ENCODE results near the gene CCNK. TPM values are rescaled to one million over a fixed set of nuclear protein-coding genes. Genes with fewer than 3 reads are reported as not detected.

CCNK gene
- total and polyA plus RNA-seq, 5 donors from 2014 or later = 8.8 to 139 (median 22.3) TPM

GRCh38 chr14:99441157-99441870 is 39.9 kb upstream of the CCNK start:
- Histone ChIP-seq H3K4me3 (ENCODE audit: low read depth, low read length) (no peak overlapping the region), H3K4me1 (ENCODE audit: control insufficient read depth, insufficient read depth, low read length, poor library complexity, severe bottlenecking) (peaks cover 13% of the 10 kb centered on the region), H3K9me3 (ENCODE audit: control insufficient read depth in 2 of 2, low read length in 2 of 2) (no peaks in the 10 kb centered on the region), H3K27me3 (ENCODE audit: control insufficient read depth, insufficient read depth, low read length) (no peaks in the 10 kb centered on the region), H3K36me3 (ENCODE audit: control insufficient read depth, insufficient read depth, low read length) (peaks cover 25% of the 10 kb centered on the region), H3K27ac (ENCODE audit: insufficient read depth, low read length, poor library complexity, severe bottlenecking) (no peak overlapping the region)
- peaks cover 52% of the 10 kb centered on the region for H3K36me3 Mint-ChIP-seq
- H3K27me3 Mint-ChIP-seq = no peaks in the 10 kb centered on the region
- H3K4me1 Mint-ChIP-seq = peaks cover 17 to 39% (median 34%) of the 10 kb centered on the region in 4 donors
- no peak for ATAC-seq (ENCODE audit: low read depth in 2 of 2)
- no peak for DNase-seq
- peak overlapping the region in 2 of 3 donors; percentile 2 to 50 for H3K27ac Mint-ChIP-seq
- no peaks in the 10 kb centered on the region for H3K9me3 Mint-ChIP-seq
- H3K4me3 Mint-ChIP-seq = no peak overlapping the region

DNA sequence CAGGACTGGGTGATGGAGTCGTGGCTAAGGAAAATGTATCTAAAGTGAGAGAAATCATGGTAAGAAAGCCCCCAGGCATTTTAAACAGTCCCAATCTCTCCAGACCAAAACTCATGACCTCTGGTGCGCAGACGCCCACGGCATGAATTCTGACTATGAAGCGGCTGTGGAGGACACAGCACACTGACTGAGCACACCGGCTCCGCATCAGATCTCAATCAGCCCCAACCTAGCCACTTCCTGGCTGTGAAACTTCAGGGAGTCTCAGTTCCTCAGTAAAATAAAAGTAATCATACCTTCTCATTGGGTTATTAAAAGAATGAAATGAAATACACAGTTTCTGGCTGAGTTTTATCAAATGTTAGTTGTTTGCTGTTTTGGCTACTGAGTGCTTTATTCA is 39.3 kb upstream of the CCNK start:
- Histone ChIP-seq H3K36me3 (ENCODE audit: control insufficient read depth, insufficient read depth, low read length) (peaks cover 31% of the 10 kb centered on the region), H3K4me3 (ENCODE audit: low read depth, low read length) (no peak overlapping the region), H3K27ac (ENCODE audit: insufficient read depth, low read length, poor library complexity, severe bottlenecking) (no peak overlapping the region), H3K4me1 (ENCODE audit: control insufficient read depth, insufficient read depth, low read length, poor library complexity, severe bottlenecking) (peaks cover 7% of the 10 kb centered on the region), H3K9me3 (ENCODE audit: control insufficient read depth in 2 of 2, low read length in 2 of 2) (no peaks in the 10 kb centered on the region), H3K27me3 (ENCODE audit: control insufficient read depth, insufficient read depth, low read length) (no peaks in the 10 kb centered on the region)
- Mint-ChIP-seq H3K36me3 (peaks cover 55% of the 10 kb centered on the region), H3K4me3 (no peak overlapping the region), H3K9me3 (no peaks in the 10 kb centered on the region), H3K4me1 (peaks cover 11 to 34% (median 29%) of the 10 kb centered on the region in 4 donors), H3K27ac (peak overlapping the region; percentile 2 to 50 (median 34)), H3K27me3 (no peaks in the 10 kb centered on the region)
- ATAC-seq (ENCODE audit: low read depth in 2 of 2) (peak in 1 of 2 donors; percentile 39), DNase-seq (no peak)

- ATAC-seq (ENCODE audit: low read depth in 2 of 2) (no peak), DNase-seq (no peak)
- Histone ChIP-seq H3K27me3 (ENCODE audit: control insufficient read depth, insufficient read depth, low read length) (no peaks in the 10 kb centered on the region), H3K9me3 (ENCODE audit: control insufficient read depth in 2 of 2, low read length in 2 of 2) (no peaks in the 10 kb centered on the region), H3K4me3 (ENCODE audit: low read depth, low read length) (no peak overlapping the region), H3K27ac (ENCODE audit: insufficient read depth, low read length, poor library complexity, severe bottlenecking) (no peak overlapping the region), H3K4me1 (ENCODE audit: control insufficient read depth, insufficient read depth, low read length, poor library complexity, severe bottlenecking) (no peaks in the 10 kb centered on the region), H3K36me3 (ENCODE audit: control insufficient read depth, insufficient read depth, low read length) (peaks cover 60% of the 10 kb centered on the region)
- H3K27me3 Mint-ChIP-seq = no peaks in the 10 kb centered on the region
- H3K4me1 Mint-ChIP-seq = peaks cover 7 to 18% (median 14%) of the 10 kb centered on the region in 4 donors
- peaks cover 54% of the 10 kb centered on the region for H3K36me3 Mint-ChIP-seq
- H3K4me3 Mint-ChIP-seq = no peak overlapping the region
- H3K27ac Mint-ChIP-seq = no peak overlapping the region
- H3K9me3 Mint-ChIP-seq = no peaks in the 10 kb centered on the region
Observed at GRCh38 chr14:99445931-99446330, 35.3 kb upstream of the CCNK start.

GRCh38 chr14:99447739-99448138 is 33.5 kb upstream of the CCNK start:
- no peak overlapping the region for H3K27ac ChIP-seq (ENCODE audit: insufficient read depth, low read length, poor library complexity, severe bottlenecking)
- peaks cover 46% of the 10 kb centered on the region for H3K36me3 Mint-ChIP-seq

GRCh38 chr14:99450266-99450665 is 30.9 kb upstream of the CCNK start:
- Mint-ChIP-seq H3K27me3 (no peaks in the 10 kb centered on the region), H3K36me3 (peaks cover 43% of the 10 kb centered on the region), H3K4me1 (peaks cover 0 to 10% (median 0%) of the 10 kb centered on the region in 4 donors), H3K9me3 (no peaks in the 10 kb centered on the region), H3K4me3 (no peak overlapping the region), H3K27ac (no peak overlapping the region)
- ATAC-seq (ENCODE audit: low read depth in 2 of 2) (no peak), DNase-seq (no peak)
- H3K36me3 ChIP-seq (ENCODE audit: control insufficient read depth, insufficient read depth, low read length) = peaks cover 74% of the 10 kb centered on the region
- H3K27ac ChIP-seq (ENCODE audit: insufficient read depth, low read length, poor library complexity, severe bottlenecking) = no peak overlapping the region
- no peaks in the 10 kb centered on the region for H3K27me3 ChIP-seq (ENCODE audit: control insufficient read depth, insufficient read depth, low read length)
- H3K9me3 ChIP-seq (ENCODE audit: control insufficient read depth in 2 of 2, low read length in 2 of 2) = no peaks in the 10 kb centered on the region
- no peak overlapping the region for H3K4me3 ChIP-seq (ENCODE audit: low read depth, low read length)
- H3K4me1 ChIP-seq (ENCODE audit: control insufficient read depth, insufficient read depth, low read length, poor library complexity, severe bottlenecking) = no peaks in the 10 kb centered on the region

More at GRCh38 chr14:99447739-99448138, 33.5 kb upstream of the CCNK start:
- DNase-seq (no peak), ATAC-seq (ENCODE audit: low read depth in 2 of 2) (no peak)
- Histone ChIP-seq H3K36me3 (ENCODE audit: control insufficient read depth, insufficient read depth, low read length) (peaks cover 68% of the 10 kb centered on the region), H3K4me3 (ENCODE audit: low read depth, low read length) (no peak overlapping the region), H3K9me3 (ENCODE audit: control insufficient read depth in 2 of 2, low read length in 2 of 2) (no peaks in the 10 kb centered on the region), H3K27me3 (ENCODE audit: control insufficient read depth, insufficient read depth, low read length) (no peaks in the 10 kb centered on the region), H3K4me1 (ENCODE audit: control insufficient read depth, insufficient read depth, low read length, poor library complexity, severe bottlenecking) (no peaks in the 10 kb centered on the region)
- Mint-ChIP-seq H3K4me3 (no peak overlapping the region), H3K4me1 (peaks cover 0 to 14% (median under 1%) of the 10 kb centered on the region in 4 donors), H3K27me3 (no peaks in the 10 kb centered on the region), H3K9me3 (no peaks in the 10 kb centered on the region), H3K27ac (peak overlapping the region in 1 of 3 donors; percentile 27)

DNA sequence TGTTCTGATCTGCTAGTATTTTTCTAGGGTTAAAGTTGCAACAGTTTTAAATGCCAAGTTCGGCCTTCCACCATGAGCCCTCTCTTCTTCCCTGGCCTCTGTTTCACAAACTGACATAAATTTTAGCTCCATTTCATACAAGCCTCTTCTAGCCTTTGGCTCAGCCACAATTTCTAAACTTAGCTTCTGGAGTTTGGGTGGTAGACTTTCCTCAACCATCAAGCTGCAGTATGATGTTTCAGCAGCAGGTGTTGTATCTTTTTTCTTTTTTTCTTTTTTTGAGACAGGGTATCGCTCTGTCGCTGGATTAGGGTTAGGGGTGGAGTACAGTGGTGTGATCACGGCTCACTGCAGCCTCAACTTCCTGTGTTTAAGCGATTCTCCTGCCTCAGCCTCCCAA is 30.0 kb upstream of the CCNK start:
- DNase-seq (no peak), ATAC-seq (ENCODE audit: low read depth in 2 of 2) (no peak)
- Mint-ChIP-seq H3K9me3 (no peaks in the 10 kb centered on the region), H3K27ac (no peak overlapping the region), H3K4me1 (peaks cover 0 to 10% (median 0%) of the 10 kb centered on the region in 4 donors), H3K4me3 (no peak overlapping the region), H3K27me3 (no peaks in the 10 kb centered on the region), H3K36me3 (peaks cover 38% of the 10 kb centered on the region)
- H3K36me3 ChIP-seq (ENCODE audit: control insufficient read depth, insufficient read depth, low read length) = peaks cover 72% of the 10 kb centered on the region
- H3K9me3 ChIP-seq (ENCODE audit: control insufficient read depth in 2 of 2, low read length in 2 of 2) = no peaks in the 10 kb centered on the region
- no peak overlapping the region for H3K4me3 ChIP-seq (ENCODE audit: low read depth, low read length)
- H3K27ac ChIP-seq (ENCODE audit: insufficient read depth, low read length, poor library complexity, severe bottlenecking) = no peak overlapping the region
- H3K4me1 ChIP-seq (ENCODE audit: control insufficient read depth, insufficient read depth, low read length, poor library complexity, severe bottlenecking) = no peaks in the 10 kb centered on the region
- H3K27me3 ChIP-seq (ENCODE audit: control insufficient read depth, insufficient read depth, low read length) = no peaks in the 10 kb centered on the region

DNA sequence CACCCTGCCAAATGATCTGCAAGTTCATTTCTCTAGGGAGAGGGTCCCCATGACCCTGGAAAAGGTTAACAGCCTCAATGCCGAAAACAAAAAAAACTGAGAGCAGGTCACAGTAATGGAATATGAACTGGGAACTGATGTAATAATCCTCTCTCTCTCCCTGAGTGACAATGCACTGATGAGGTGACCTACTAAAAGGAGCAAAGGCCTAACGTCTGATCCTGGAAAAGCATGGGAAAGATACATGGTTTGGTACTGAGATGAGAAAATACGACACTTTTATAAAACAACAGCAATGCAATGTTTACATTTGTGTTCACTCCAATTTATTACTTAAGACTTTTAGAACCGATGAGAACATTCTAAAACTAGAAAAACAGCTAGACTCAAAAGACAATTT is 28.2 kb upstream of the CCNK start:
- Mint-ChIP-seq H3K4me3 (no peak overlapping the region), H3K27ac (no peak overlapping the region), H3K27me3 (no peaks in the 10 kb centered on the region), H3K9me3 (no peaks in the 10 kb centered on the region), H3K36me3 (peaks cover 37% of the 10 kb centered on the region), H3K4me1 (peaks cover 0 to 8% (median 0%) of the 10 kb centered on the region in 4 donors)
- Histone ChIP-seq H3K9me3 (ENCODE audit: control insufficient read depth in 2 of 2, low read length in 2 of 2) (no peaks in the 10 kb centered on the region), H3K4me3 (ENCODE audit: low read depth, low read length) (no peak overlapping the region), H3K4me1 (ENCODE audit: control insufficient read depth, insufficient read depth, low read length, poor library complexity, severe bottlenecking) (no peaks in the 10 kb centered on the region), H3K27ac (ENCODE audit: insufficient read depth, low read length, poor library complexity, severe bottlenecking) (no peak overlapping the region), H3K36me3 (ENCODE audit: control insufficient read depth, insufficient read depth, low read length) (peaks cover 76% of the 10 kb centered on the region), H3K27me3 (ENCODE audit: control insufficient read depth, insufficient read depth, low read length) (no peaks in the 10 kb centered on the region)
- no peak for DNase-seq
- ATAC-seq (ENCODE audit: low read depth in 2 of 2) = no peak

- Histone ChIP-seq H3K27me3 (ENCODE audit: control insufficient read depth, insufficient read depth, low read length) (no peaks in the 10 kb centered on the region), H3K4me1 (ENCODE audit: control insufficient read depth, insufficient read depth, low read length, poor library complexity, severe bottlenecking) (no peaks in the 10 kb centered on the region), H3K9me3 (ENCODE audit: control insufficient read depth in 2 of 2, low read length in 2 of 2) (no peaks in the 10 kb centered on the region), H3K36me3 (ENCODE audit: control insufficient read depth, insufficient read depth, low read length) (peaks cover 79% of the 10 kb centered on the region), H3K27ac (ENCODE audit: insufficient read depth, low read length, poor library complexity, severe bottlenecking) (no peak overlapping the region), H3K4me3 (ENCODE audit: low read depth, low read length) (no peak overlapping the region)
- no peak overlapping the region for H3K4me3 Mint-ChIP-seq
- no peak for ATAC-seq (ENCODE audit: low read depth in 2 of 2)
- H3K36me3 Mint-ChIP-seq = peaks cover 38% of the 10 kb centered on the region
- DNase-seq = no peak
- peaks cover 0 to 6% (median 2%) of the 10 kb centered on the region in 4 donors for H3K4me1 Mint-ChIP-seq
- no peaks in the 10 kb centered on the region for H3K9me3 Mint-ChIP-seq
- no peak overlapping the region for H3K27ac Mint-ChIP-seq
- no peaks in the 10 kb centered on the region for H3K27me3 Mint-ChIP-seq
Observed at GRCh38 chr14:99454246-99454645, 27.0 kb upstream of the CCNK start.

Measured in CD4-positive, CD25-positive, alpha-beta regulatory T cell (primary cell).